ENCODE results near the gene TSPAN4. TPM values are rescaled to one million over a fixed set of nuclear protein-coding genes. Genes with fewer than 3 reads are reported as not detected.

TSPAN4 gene
- total and polyA plus RNA-seq, 8 donors = 46.9 to 132 (median 73.8) TPM

DNA sequence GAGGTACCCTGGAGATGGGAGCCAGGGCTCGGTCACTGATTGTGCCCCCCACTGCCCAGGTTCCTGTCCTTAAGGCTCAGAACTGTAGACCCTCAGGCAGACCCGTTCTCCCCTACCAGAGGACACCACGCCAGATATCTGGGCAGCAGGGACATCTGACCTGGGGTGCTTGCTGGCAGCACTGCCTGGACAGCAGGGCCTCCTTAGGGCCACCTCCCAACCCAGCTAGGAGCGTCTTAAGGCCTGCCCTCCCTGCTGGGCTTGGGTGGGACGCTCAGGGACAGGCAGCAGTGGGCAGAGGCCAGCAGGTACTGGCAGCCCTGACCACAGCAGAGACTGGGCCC, 3.4 kb upstream of the TSPAN4 start:
- Histone ChIP-seq H3K4me1 (peaks cover 25 to 79% of the 10 kb centered on the region in 2 donors), H3K4me3 (no peak overlapping the region), H3K27me3 (peaks cover 0 to 11% of the 10 kb centered on the region in 2 donors), H3K9me3 (no peaks in the 10 kb centered on the region), H3K36me3 (peaks cover 0 to 54% of the 10 kb centered on the region in 2 donors), H3K27ac (peak overlapping the region in 1 of 2 donors; percentile 18)
- intact Hi-C loops (cut with DNase I) = no loop called here
- no peak for DNase-seq
- ATAC-seq = no peak
- TF ChIP-seq, protein P1, sequence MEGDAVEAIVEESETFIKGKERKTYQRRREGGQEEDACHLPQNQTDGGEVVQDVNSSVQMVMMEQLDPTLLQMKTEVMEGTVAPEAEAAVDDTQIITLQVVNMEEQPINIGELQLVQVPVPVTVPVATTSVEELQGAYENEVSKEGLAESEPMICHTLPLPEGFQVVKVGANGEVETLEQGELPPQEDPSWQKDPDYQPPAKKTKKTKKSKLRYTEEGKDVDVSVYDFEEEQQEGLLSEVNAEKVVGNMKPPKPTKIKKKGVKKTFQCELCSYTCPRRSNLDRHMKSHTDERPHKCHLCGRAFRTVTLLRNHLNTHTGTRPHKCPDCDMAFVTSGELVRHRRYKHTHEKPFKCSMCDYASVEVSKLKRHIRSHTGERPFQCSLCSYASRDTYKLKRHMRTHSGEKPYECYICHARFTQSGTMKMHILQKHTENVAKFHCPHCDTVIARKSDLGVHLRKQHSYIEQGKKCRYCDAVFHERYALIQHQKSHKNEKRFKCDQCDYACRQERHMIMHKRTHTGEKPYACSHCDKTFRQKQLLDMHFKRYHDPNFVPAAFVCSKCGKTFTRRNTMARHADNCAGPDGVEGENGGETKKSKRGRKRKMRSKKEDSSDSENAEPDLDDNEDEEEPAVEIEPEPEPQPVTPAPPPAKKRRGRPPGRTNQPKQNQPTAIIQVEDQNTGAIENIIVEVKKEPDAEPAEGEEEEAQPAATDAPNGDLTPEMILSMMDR (IDR thresholded peaks at IDR 0.05) = no peak

DNA sequence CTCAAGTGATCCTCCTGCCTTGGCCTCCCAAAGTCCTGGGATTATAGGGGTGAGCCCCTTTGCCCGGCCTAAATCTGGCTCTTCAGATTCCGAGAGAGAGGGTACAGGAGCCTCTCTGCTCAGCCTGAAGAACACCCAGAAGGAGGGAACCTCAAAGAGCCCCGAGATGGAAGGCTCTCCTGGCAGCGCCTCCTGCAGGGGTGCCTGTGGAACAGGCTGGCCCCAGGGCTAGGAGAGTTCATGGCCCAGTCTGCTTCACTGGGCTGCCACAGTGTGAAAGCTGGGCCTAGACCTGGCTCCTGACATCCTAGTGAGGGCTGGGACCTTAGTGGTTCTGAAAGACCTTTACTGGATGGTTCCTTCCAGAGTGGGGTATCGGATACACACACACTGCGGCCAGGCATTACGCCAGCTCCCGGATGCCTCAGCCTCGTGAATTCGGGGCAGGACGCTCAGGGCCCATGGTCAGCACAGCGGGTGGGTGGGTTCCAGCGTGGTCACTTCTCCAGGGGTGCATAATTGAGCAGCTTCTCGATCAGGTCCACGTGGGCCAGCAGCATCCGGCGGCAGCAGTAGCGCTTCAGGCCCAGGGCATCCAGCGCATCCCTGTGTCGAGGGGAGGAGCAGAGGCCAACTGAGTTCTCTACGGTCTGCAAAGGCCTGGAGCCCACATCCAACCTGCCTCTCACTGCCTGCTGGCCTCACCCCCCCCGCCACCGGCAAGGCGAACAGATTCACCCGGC, 2.6 kb upstream of the TSPAN4 start:
- Histone ChIP-seq H3K27ac (peak overlapping the region in 1 of 2 donors; percentile 18), H3K4me1 (peaks cover 21 to 76% of the 10 kb centered on the region in 2 donors), H3K27me3 (peaks cover 0 to 11% of the 10 kb centered on the region in 2 donors), H3K4me3 (peak overlapping the region in 1 of 2 donors; percentile 98), H3K9me3 (no peaks in the 10 kb centered on the region), H3K36me3 (peaks cover 0 to 54% of the 10 kb centered on the region in 2 donors)
- DNase-seq (no peak), ATAC-seq (no peak)
- intact Hi-C loops (cut with DNase I) = no loop called here
- TF ChIP-seq, protein P1 (IDR thresholded peaks at IDR 0.05) = no peak

- no peaks in the 10 kb centered on the region for H3K9me3 ChIP-seq
- peaks cover 0 to 41% of the 10 kb centered on the region in 2 donors for H3K36me3 ChIP-seq
- ATAC-seq = no peak
- peak overlapping the region; percentile 98 to 99 for H3K4me3 ChIP-seq
- no peak for DNase-seq
- peaks cover 29 to 74% of the 10 kb centered on the region in 2 donors for H3K4me1 ChIP-seq
- intact Hi-C loops (cut with DNase I) = no loop called here
- H3K27me3 ChIP-seq = peaks cover 0 to 11% of the 10 kb centered on the region in 2 donors
- H3K27ac ChIP-seq = peak overlapping the region; percentile 91 to 92
- TF ChIP-seq, protein P1 (IDR thresholded peaks at IDR 0.05) = no peak
Measured at GRCh38 chr11:841981-842369, 677 bp upstream of the TSPAN4 start.

DNA sequence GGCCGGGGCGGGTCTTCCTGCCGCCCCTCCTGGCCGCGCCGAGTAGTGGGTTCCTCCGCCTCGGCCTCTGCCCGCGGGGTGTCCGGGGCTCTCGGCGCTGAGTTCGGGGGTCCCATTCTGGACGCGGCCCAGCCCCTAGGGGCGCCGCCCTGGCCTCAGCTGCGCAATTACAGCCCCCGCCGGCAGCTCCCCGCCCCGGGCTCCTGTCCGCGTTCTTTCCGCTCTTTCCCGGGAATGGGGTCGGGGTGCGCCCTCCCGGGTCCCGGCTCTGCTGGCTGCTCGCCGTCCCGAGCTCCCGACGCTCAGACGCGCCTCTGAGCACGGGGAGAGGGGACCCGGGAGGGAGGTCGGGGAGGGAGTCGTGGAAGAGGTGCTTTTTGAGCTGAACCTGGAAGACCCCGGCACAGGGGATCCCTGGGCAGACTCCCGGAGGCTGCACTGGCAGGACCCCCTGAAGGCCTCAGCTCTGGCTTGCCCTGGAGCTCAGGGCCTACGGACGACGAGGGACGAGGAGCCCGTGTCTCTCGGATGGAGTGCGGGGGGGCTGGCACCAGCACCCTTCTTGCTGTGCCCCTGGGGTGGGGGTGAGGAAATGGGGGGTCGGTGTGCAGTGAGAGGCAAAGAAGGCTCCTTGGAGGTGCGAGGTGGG, 558 bp downstream of the TSPAN4 start:
- Histone ChIP-seq H3K27ac (peak overlapping the region; percentile 91 to 92), H3K27me3 (peaks cover 0 to 16% of the 10 kb centered on the region in 2 donors), H3K4me1 (peaks cover 29 to 74% of the 10 kb centered on the region in 2 donors), H3K4me3 (peak overlapping the region; percentile 98 to 99), H3K9me3 (no peaks in the 10 kb centered on the region), H3K36me3 (peaks cover 0 to 29% of the 10 kb centered on the region in 2 donors)
- ATAC-seq (no peak), DNase-seq (no peak)
- TF ChIP-seq, protein P1 (IDR thresholded peaks at IDR 0.05) = no peak
- intact Hi-C loops (cut with DNase I) = no loop called here
